Smooth muscle cell (in vitro differentiated cells): Measurements from ENCODE around the gene DLG3. TPM values are rescaled to one million over a fixed set of nuclear protein-coding genes. Genes with fewer than 3 reads are reported as not detected.

Source experiments
- DNase-seq: peaks from one replicate; lab custom pipeline; 2025; ENCODE audit not compliant: unreplicated experiment; lab: John Stamatoyannopoulos, UW
- H2AFZ ChIP-seq: fragments of 200-600 bp; sonication (generic); 2 replicates; pipeline ENCODE4 v1.6.0; 2016; ENCODE audit warnings: antibody characterized with exemption, low read depth, mild to moderate bottlenecking
- H3F3A ChIP-seq: fragments of 200-600 bp; sonication (generic); 2 replicates; pipeline ENCODE4 v1.6.0; 2017; ENCODE audit warnings: antibody characterized with exemption, low read depth
- H3K27ac ChIP-seq: fragments of 200-600 bp; sonication (generic); 2 replicates; pipeline ENCODE4 v1.5.1; 2016; ENCODE audit warnings: low read depth, mild to moderate bottlenecking
- H3K27me3 ChIP-seq: fragments of 200-600 bp; sonication (generic); 2 replicates; pipeline ENCODE4 v1.6.1; 2016; ENCODE audit warnings: low read depth, mild to moderate bottlenecking
- H3K36me3 ChIP-seq: fragments of 200-600 bp; sonication (generic); 2 replicates; pipeline ENCODE4 v1.5.1; 2016; ENCODE audit warnings: low read depth
- H3K4me1 ChIP-seq: fragments of 200-600 bp; sonication (generic); 2 replicates; pipeline ENCODE4 v1.5.1; 2016; ENCODE audit warnings: low read depth
- H3K4me2 ChIP-seq: fragments of 200-600 bp; sonication (generic); 2 replicates; pipeline ENCODE4 v1.6.0; 2016; ENCODE audit warnings: mild to moderate bottlenecking
- H3K4me3 ChIP-seq: fragments of 200-600 bp; sonication (generic); 2 replicates; pipeline ENCODE4 v1.5.1; 2016; ENCODE audit warnings: mild to moderate bottlenecking
- H3K79me2 ChIP-seq: fragments of 200-600 bp; sonication (generic); 2 replicates; pipeline ENCODE4 v1.6.0; 2016; ENCODE audit warnings: low read depth, mild to moderate bottlenecking
- H3K9ac ChIP-seq: fragments of 200-600 bp; sonication (generic); 2 replicates; pipeline ENCODE4 v1.6.0; 2016; ENCODE audit warnings: low read depth
- H3K9me3 ChIP-seq: fragments of 200-600 bp; sonication (generic); replicated peaks from 2 replicates; pipeline ENCODE4 v1.5.1; 2016; ENCODE audit warnings: low read depth
- H4K20me1 ChIP-seq: fragments of 200-600 bp; sonication (generic); 2 replicates; pipeline ENCODE4 v1.6.0; 2016; ENCODE audit warnings: low read depth
- WGBS: methylation state at CpG from one replicate; pipeline ENCODE4 v1.1.7; 2016; ENCODE audit warnings: low lambda C conversion rate; 5-methylcytosine and 5-hydroxymethylcytosine counted together
- polyA plus RNA-seq: library from polyadenylated mRNA; unstranded; fragments of >200 nt; fragmentation: Nextera tagmentation; extraction: Ambion mirVana; gene quantifications from 2 replicates; pipeline ENCODE4 v1.2.1, GENCODE V29; 2016
- total RNA-seq: library from RNA; depleted of rRNA; stranded (reverse); fragments of >200 nt; gene quantifications from 2 replicates; pipeline ENCODE4 v1.2.3, GENCODE V29; 2014
- TF ChIP-seq, protein P1 (sequence below): fragments of 200-600 bp; sonication (generic); IDR thresholded peaks from 2 replicates; pipeline ENCODE4 v1.5.1; 2017; ENCODE audit warnings: borderline replicate concordance, mild to moderate bottlenecking, antibody characterized with exemption; ENCODE audit not compliant: insufficient read depth, poor library complexity, severe bottlenecking

Gene DLG3
- total and polyA plus RNA-seq, 2 experiments from 2014 or later: 14.5 to 39.6 TPM

DNA sequence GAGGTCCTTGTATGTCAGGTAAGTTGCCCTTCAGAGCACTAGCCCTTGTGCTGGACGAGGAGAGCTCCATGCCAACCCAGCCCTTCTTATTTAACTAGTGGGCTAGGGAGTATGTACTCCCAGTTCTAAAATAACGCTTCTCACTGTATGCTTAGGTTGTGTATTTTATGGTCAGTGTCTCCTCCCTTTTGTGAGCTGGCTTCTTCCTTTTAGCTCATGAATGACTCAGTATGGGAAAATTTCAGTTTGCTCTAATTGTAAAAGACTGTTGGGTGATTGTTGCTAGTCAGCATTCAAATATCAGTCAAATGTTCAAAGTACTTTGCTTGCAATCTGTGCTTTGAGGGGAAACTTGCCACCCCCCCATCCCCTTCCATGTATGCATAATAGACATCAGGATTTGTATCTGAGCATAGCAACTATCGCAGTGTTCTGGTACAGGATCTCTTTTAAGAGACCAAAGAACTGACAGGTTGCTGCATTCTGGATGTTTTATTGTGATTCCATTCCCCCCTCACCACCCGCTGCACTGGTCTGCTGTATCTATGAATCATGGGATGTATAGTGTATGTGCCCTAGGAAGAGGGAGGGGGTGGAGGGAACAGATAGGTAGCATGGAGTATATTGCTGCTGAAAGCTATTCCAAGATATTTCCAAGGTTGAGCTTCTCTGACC lies 34.7 kb downstream of the DLG3 start:
- peak overlapping the region; percentile 33 for H3K4me3 ChIP-seq
- no peak for DNase-seq

DNA sequence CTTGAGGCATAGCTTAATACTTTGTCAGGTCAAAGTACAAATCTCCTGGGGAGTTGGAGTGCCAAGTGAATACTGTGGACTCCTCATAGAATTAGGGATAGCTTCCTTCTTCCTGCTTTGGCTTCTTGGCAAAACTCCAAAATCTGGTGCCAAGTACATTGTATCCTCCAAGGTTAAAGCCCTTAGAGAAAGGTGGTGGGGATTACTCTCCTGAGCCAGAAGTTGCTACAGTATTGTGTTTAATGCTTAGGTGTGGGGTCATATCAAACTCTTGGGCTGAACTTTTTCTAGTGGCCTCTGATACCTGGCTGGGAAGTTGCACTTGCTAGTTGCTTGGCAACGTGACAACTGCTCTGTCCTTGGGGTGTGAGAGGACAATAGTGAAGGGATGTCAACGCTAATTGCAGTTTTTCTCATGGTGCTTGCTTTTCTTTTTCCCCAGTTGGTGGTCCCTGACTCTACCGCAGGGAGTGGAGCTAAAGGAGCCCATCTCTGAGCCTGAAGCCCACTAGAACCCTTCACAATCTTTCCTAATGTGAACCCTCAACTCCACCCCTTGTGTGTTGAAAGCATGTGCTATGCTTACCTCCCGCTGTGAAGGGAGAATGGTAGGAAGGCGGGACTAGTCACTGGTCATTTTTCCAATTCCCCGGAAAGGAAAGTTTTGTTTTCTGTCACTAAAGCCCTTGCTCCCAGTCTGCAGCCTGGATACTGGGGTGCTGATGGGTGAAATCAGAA lies 35.5 kb downstream of the DLG3 start:
- Histone ChIP-seq H3K27me3 (no peaks in the 10 kb centered on the region), H3K9ac (peak overlapping the region; percentile 93), H3K36me3 (no peaks in the 10 kb centered on the region), H3K27ac (peak overlapping the region; percentile 99), H3K79me2 (peaks cover 8% of the 10 kb centered on the region), H3F3A (no peaks in the 10 kb centered on the region), H3K9me3 (no peaks in the 10 kb centered on the region), H3K4me1 (peaks cover 54% of the 10 kb centered on the region), H3K4me2 (peak overlapping the region; percentile 81), H2AFZ (no peak overlapping the region), H4K20me1 (peaks cover 11% of the 10 kb centered on the region), H3K4me3 (peak overlapping the region; percentile 0)
- no peak for DNase-seq
- 50% methylated on average over 6 of the region's 6 CpGs for WGBS
- TF ChIP-seq, protein P1, sequence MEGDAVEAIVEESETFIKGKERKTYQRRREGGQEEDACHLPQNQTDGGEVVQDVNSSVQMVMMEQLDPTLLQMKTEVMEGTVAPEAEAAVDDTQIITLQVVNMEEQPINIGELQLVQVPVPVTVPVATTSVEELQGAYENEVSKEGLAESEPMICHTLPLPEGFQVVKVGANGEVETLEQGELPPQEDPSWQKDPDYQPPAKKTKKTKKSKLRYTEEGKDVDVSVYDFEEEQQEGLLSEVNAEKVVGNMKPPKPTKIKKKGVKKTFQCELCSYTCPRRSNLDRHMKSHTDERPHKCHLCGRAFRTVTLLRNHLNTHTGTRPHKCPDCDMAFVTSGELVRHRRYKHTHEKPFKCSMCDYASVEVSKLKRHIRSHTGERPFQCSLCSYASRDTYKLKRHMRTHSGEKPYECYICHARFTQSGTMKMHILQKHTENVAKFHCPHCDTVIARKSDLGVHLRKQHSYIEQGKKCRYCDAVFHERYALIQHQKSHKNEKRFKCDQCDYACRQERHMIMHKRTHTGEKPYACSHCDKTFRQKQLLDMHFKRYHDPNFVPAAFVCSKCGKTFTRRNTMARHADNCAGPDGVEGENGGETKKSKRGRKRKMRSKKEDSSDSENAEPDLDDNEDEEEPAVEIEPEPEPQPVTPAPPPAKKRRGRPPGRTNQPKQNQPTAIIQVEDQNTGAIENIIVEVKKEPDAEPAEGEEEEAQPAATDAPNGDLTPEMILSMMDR: no peak

More for the DNA sequence above, 34.7 kb downstream of the DLG3 start:
- Histone ChIP-seq H3K9me3 (no peaks in the 10 kb centered on the region), H3K27me3 (no peaks in the 10 kb centered on the region), H3K79me2 (peaks cover 8% of the 10 kb centered on the region), H3K4me1 (peaks cover 54% of the 10 kb centered on the region), H3K27ac (peak overlapping the region; percentile 99), H3K9ac (peak overlapping the region; percentile 93), H3K4me2 (peak overlapping the region; percentile 81), H3K36me3 (no peaks in the 10 kb centered on the region), H2AFZ (no peak overlapping the region), H4K20me1 (peaks cover 4% of the 10 kb centered on the region), H3F3A (no peaks in the 10 kb centered on the region)
- 40% methylated on average over 4 of the region's 4 CpGs for WGBS
- TF ChIP-seq, protein P1: no peak

- H3F3A ChIP-seq: no peaks in the 10 kb centered on the region
- H3K27ac ChIP-seq: peak overlapping the region; percentile 99
- no peaks in the 10 kb centered on the region for H3K9me3 ChIP-seq
- H3K79me2 ChIP-seq: peaks cover 8% of the 10 kb centered on the region
- peaks cover 14% of the 10 kb centered on the region for H4K20me1 ChIP-seq
- H3K36me3 ChIP-seq: no peaks in the 10 kb centered on the region
- no peak overlapping the region for H3K4me3 ChIP-seq
- H3K27me3 ChIP-seq: no peaks in the 10 kb centered on the region
- peak overlapping the region; percentile 81 for H3K4me2 ChIP-seq
- no peak overlapping the region for H2AFZ ChIP-seq
- DNase-seq: no peak
- TF ChIP-seq, protein P1: no peak
- WGBS: 41% methylated on average over 9 of the region's 9 CpGs
- peaks cover 54% of the 10 kb centered on the region for H3K4me1 ChIP-seq
- H3K9ac ChIP-seq: peak overlapping the region; percentile 43
These were observed 36.0 kb downstream of the DLG3 start for GRCh38 chrX:70480660-70481018.
